OCI-LY7 (cell line): Measurements from ENCODE around the gene CFTR. TPM values are rescaled to one million over a fixed set of nuclear protein-coding genes. Genes with fewer than 3 reads are reported as not detected.

Experiments
- BruUV-seq: library from RNA; stranded (reverse); fragments of 400-500 nt; replicated peaks from 2 replicates; lab custom pipeline; 2021; lab: Mats Ljungman, UMichigan
- CTCF ChIA-PET: fragments of 300-600 bp; sonication (Branson Sonifier 250); formaldehyde crosslinking; loops from one replicate; lab custom pipeline; 2022; ENCODE audit warnings: antibody characterized with exemption; ENCODE audit not compliant: unreplicated experiment; lab: Charles Lee
- POLR2A ChIA-PET: fragments of 300-600 bp; sonication (Branson Sonifier 250); formaldehyde crosslinking; loops from one replicate; lab custom pipeline; 2022; ENCODE audit warnings: antibody characterized with exemption; lab: Charles Lee
- DNase-seq: peaks from one replicate; pipeline ENCODE4 v3.0.0-alpha.2; 2015; ENCODE audit warnings: low spot score
- H2AFZ ChIP-seq: fragments of 200-600 bp; sonication (generic), shearing (Covaris generic); 2 replicates; pipeline ENCODE4 v1.6.1; 2014; ENCODE audit warnings: mild to moderate bottlenecking, antibody characterized with exemption, low read length, moderate library complexity
- H3K27ac ChIP-seq: fragments of 200-600 bp; sonication (generic); 2 replicates; pipeline ENCODE4 v1.5.1; 2014; ENCODE audit warnings: mixed run types, low read depth, mild to moderate bottlenecking, moderate library complexity, low read length, inconsistent platforms; ENCODE audit not compliant: poor library complexity, severe bottlenecking
- H3K36me3 ChIP-seq: fragments of 200-600 bp; sonication (generic); 2 replicates; pipeline ENCODE4 v1.6.1; 2014; ENCODE audit warnings: mild to moderate bottlenecking, antibody characterized with exemption, low read length, moderate library complexity, mixed read lengths; ENCODE audit not compliant: insufficient read depth
- H3K4me1 ChIP-seq: fragments of 200-600 bp; sonication (generic); 2 replicates; pipeline ENCODE4 v1.5.1; 2014; ENCODE audit warnings: mild to moderate bottlenecking, low read length; ENCODE audit not compliant: insufficient read depth, poor library complexity, severe bottlenecking
- H3K4me2 ChIP-seq: fragments of 200-600 bp; sonication (generic); 2 replicates; pipeline ENCODE4 v1.6.1; 2014; ENCODE audit warnings: mild to moderate bottlenecking, low read length
- H3K4me3 ChIP-seq: fragments of 200-600 bp; sonication (generic); 2 replicates; pipeline ENCODE4 v1.5.1; 2014; ENCODE audit warnings: mild to moderate bottlenecking, low read depth, low read length; ENCODE audit not compliant: poor library complexity, severe bottlenecking
- H3K79me2 ChIP-seq: fragments of 200-600 bp; sonication (generic); 2 replicates; pipeline ENCODE4 v1.6.1; 2016; ENCODE audit warnings: low read depth, mild to moderate bottlenecking, low read length, moderate library complexity, mixed read lengths; ENCODE audit not compliant: insufficient read depth
- H3K9me2 ChIP-seq: fragments of 200-600 bp; sonication (generic); 2 replicates; pipeline ENCODE4 v1.6.1; 2016; ENCODE audit warnings: mild to moderate bottlenecking, low read length, mixed read lengths; ENCODE audit not compliant: insufficient read depth
- H3K9me3 ChIP-seq: fragments of 200-600 bp; sonication (generic); 2 replicates; pipeline ENCODE4 v1.6.1; 2014; ENCODE audit warnings: mild to moderate bottlenecking, mixed run types, low read length, mixed read lengths
- H4K20me1 ChIP-seq: fragments of 200-600 bp; sonication (generic); 2 replicates; pipeline ENCODE4 v1.6.1; 2014; ENCODE audit warnings: mild to moderate bottlenecking, antibody characterized with exemption, low read length, moderate library complexity, mixed read lengths; ENCODE audit not compliant: insufficient read depth
- CTCF ChIP-seq: fragments of 200-600 bp; sonication (generic); conservative IDR thresholded peaks from 2 replicates; pipeline ENCODE4 v1.5.1; 2014; ENCODE audit warnings: mild to moderate bottlenecking, antibody characterized with exemption, low read length, moderate library complexity, mixed read lengths
- EZH2phosphoT487 ChIP-seq: fragments of 200-600 bp; sonication (generic); IDR thresholded peaks from 2 replicates; pipeline ENCODE4 v1.6.1; 2018; ENCODE audit warnings: low read depth, borderline replicate concordance, mild to moderate bottlenecking, mixed run types, antibody characterized with exemption, low read length, moderate library complexity, mixed read lengths
- intact Hi-C: fragments of 100-400 bp; cut with micrococcal nuclease; formaldehyde crosslinking; loops from one replicate; pipeline ENCODE4 v1.10.0; 2022; ENCODE audit not compliant: unreplicated experiment
- total RNA-seq, 2 experiments: library from RNA; depleted of rRNA in 1 of 2; stranded (reverse); fragments of >200 nt in 1 of 2; shearing (Covaris generic) in 1 of 2; gene quantifications; 2 replicates each; pipeline ENCODE4 v1.2.3, GENCODE V29; 2014 to 2022

Gene CFTR
- total RNA-seq, 2 experiments from 2014 or later: not detected

- BruUV-seq: no TSS peak
Observed at GRCh38 chr7:117600911-117601310, 121.1 kb downstream of the CFTR start.

GRCh38 chr7:117603627-117604026 lies 123.8 kb downstream of the CFTR start:
- Histone ChIP-seq H4K20me1 (no peaks in the 10 kb centered on the region), H2AFZ (no peak overlapping the region), H3K79me2 (no peaks in the 10 kb centered on the region), H3K4me3 (no peak overlapping the region), H3K27ac (no peak overlapping the region), H3K36me3 (no peaks in the 10 kb centered on the region), H3K4me2 (no peak overlapping the region), H3K4me1 (no peaks in the 10 kb centered on the region), H3K9me2 (no peaks in the 10 kb centered on the region), H3K9me3 (no peaks in the 10 kb centered on the region)
- ChIA-PET POLR2A (no interaction called here), CTCF (no interaction called here)
- no peak for DNase-seq
- TF ChIP-seq CTCF (no peak), EZH2phosphoT487 (no peak)
- BruUV-seq: no TSS peak
- intact Hi-C loops: no loop called here

More at GRCh38 chr7:117600911-117601310, 121.1 kb downstream of the CFTR start:
- no peak for TF ChIP-seq CTCF
- Histone ChIP-seq H3K4me1 (no peaks in the 10 kb centered on the region), H3K27ac (no peak overlapping the region), H2AFZ (no peak overlapping the region), H4K20me1 (no peaks in the 10 kb centered on the region), H3K79me2 (no peaks in the 10 kb centered on the region), H3K36me3 (no peaks in the 10 kb centered on the region), H3K9me3 (no peaks in the 10 kb centered on the region), H3K4me3 (no peak overlapping the region), H3K4me2 (no peak overlapping the region), H3K9me2 (no peaks in the 10 kb centered on the region)
- ChIA-PET CTCF (no interaction called here), POLR2A (no interaction called here)
- intact Hi-C loops: no loop called here
- no peak for DNase-seq

- POLR2A ChIA-PET: no interaction called here
- CTCF ChIA-PET: no interaction called here
- Histone ChIP-seq H3K79me2 (no peaks in the 10 kb centered on the region), H3K4me2 (no peak overlapping the region), H3K36me3 (no peaks in the 10 kb centered on the region), H2AFZ (no peak overlapping the region), H4K20me1 (no peaks in the 10 kb centered on the region), H3K9me2 (no peaks in the 10 kb centered on the region), H3K27ac (no peak overlapping the region), H3K4me3 (no peak overlapping the region), H3K9me3 (no peaks in the 10 kb centered on the region), H3K4me1 (no peaks in the 10 kb centered on the region)
- DNase-seq: no peak
- BruUV-seq: no TSS peak
- TF ChIP-seq EZH2phosphoT487: no peak
- intact Hi-C loops: no loop called here
Observed at GRCh38 chr7:117605712-117606111, 125.9 kb downstream of the CFTR start.
